Cardiac muscle cell (in vitro differentiated cells and primary cell): ENCODE data around the gene SPATC1L. TPM values are rescaled to one million over a fixed set of nuclear protein-coding genes. Genes with fewer than 3 reads are reported as not detected.

Experiments
- DNase-seq, 2 donors: peaks; one replicate each; pipeline versions ENCODE4 v3.0.0 to v3.0.0-alpha.2; 2010 to 2017; ENCODE audit warnings: low read depth in 1 of 2, low spot score in 1 of 2
- H3K27ac ChIP-seq: fragments of 200-600 bp; sonication (generic); 2 replicates; pipeline ENCODE4 v1.5.1; 2016
- H3K27me3 ChIP-seq: fragments of 200-600 bp; sonication (generic); 2 replicates; pipeline ENCODE4 v1.6.0; 2016; ENCODE audit warnings: control low read depth
- H3K36me3 ChIP-seq: fragments of 200-600 bp; sonication (generic); 2 replicates; pipeline ENCODE4 v1.5.1; 2016; ENCODE audit warnings: control low read depth
- H3K4me1 ChIP-seq: fragments of 200-600 bp; sonication (generic); 2 replicates; pipeline ENCODE4 v1.8.1; 2017; ENCODE audit warnings: low read depth, mild to moderate bottlenecking, mixed run types
- H3K4me3 ChIP-seq: fragments of 200-600 bp; sonication (generic); 2 replicates; pipeline ENCODE4 v1.5.1; 2016; ENCODE audit warnings: mild to moderate bottlenecking
- H3K9me3 ChIP-seq: fragments of 200-600 bp; sonication (generic); 2 replicates; pipeline ENCODE4 v1.5.1; 2017; ENCODE audit warnings: low read depth, mild to moderate bottlenecking, control low read depth
- CTCF ChIP-seq: IDR thresholded peaks from 2 replicates; pipeline ENCODE4 v1.5.1; 2012; ENCODE audit warnings: low read depth, mild to moderate bottlenecking, low read length
- polyA plus RNA-seq: library from polyadenylated mRNA; unstranded; fragments of >200 nt; fragmentation: Nextera tagmentation; extraction: Ambion mirVana; gene quantifications from 2 replicates; pipeline ENCODE4 v1.2.1, GENCODE V29; 2016
- total RNA-seq: library from RNA; depleted of rRNA; stranded (reverse); fragments of >200 nt; gene quantifications from 2 replicates; pipeline ENCODE4 v1.2.3, GENCODE V29; 2016

Gene SPATC1L
- total and polyA plus RNA-seq, 2 experiments from 2014 or later: 58.8 to 63.0 TPM

GRCh38 chr21:46189959-46190490 lies 5.8 kb upstream of the SPATC1L start:
- Histone ChIP-seq H3K36me3 (peaks cover 2% of the 10 kb centered on the region), H3K27ac (peak overlapping the region; percentile 68), H3K27me3 (no peaks in the 10 kb centered on the region), H3K4me3 (no peak overlapping the region), H3K9me3 (no peaks in the 10 kb centered on the region), H3K4me1 (peaks cover 16% of the 10 kb centered on the region)
- no peak for DNase-seq
- no peak for TF ChIP-seq CTCF

- DNase-seq: peak in 1 of 2 donors; percentile 59
- no peak for TF ChIP-seq CTCF
- no peak overlapping the region for H3K4me3 ChIP-seq
Measured at GRCh38 chr21:46189213-46189958, 5.1 kb upstream of the SPATC1L start.

GRCh38 chr21:46188226-46189212 lies 4.3 kb upstream of the SPATC1L start:
- no peaks in the 10 kb centered on the region for H3K9me3 ChIP-seq
- H3K27ac ChIP-seq: peak overlapping the region; percentile 68
- H3K36me3 ChIP-seq: no peaks in the 10 kb centered on the region
- no peak for TF ChIP-seq CTCF
- H3K4me3 ChIP-seq: no peak overlapping the region
- H3K27me3 ChIP-seq: no peaks in the 10 kb centered on the region
- peaks cover 16% of the 10 kb centered on the region for H3K4me1 ChIP-seq
- peak in 1 of 2 donors; percentile 64 for DNase-seq

More at GRCh38 chr21:46189213-46189958, 5.1 kb upstream of the SPATC1L start:
- Histone ChIP-seq H3K9me3 (no peaks in the 10 kb centered on the region), H3K36me3 (peaks cover under 1% of the 10 kb centered on the region), H3K4me1 (peaks cover 16% of the 10 kb centered on the region), H3K27me3 (no peaks in the 10 kb centered on the region), H3K27ac (peak overlapping the region; percentile 68)

- H3K9me3 ChIP-seq: no peaks in the 10 kb centered on the region
- no peak for TF ChIP-seq CTCF
- H3K4me1 ChIP-seq: peaks cover 16% of the 10 kb centered on the region
- no peaks in the 10 kb centered on the region for H3K27me3 ChIP-seq
- H3K4me3 ChIP-seq: no peak overlapping the region
- no peak for DNase-seq
- no peaks in the 10 kb centered on the region for H3K36me3 ChIP-seq
- H3K27ac ChIP-seq: peak overlapping the region; percentile 9
Measured at GRCh38 chr21:46187814-46188213, 3.6 kb upstream of the SPATC1L start.

GRCh38 chr21:46187261-46187660 lies 3.0 kb upstream of the SPATC1L start:
- H3K36me3 ChIP-seq: no peaks in the 10 kb centered on the region
- H3K4me1 ChIP-seq: peaks cover 16% of the 10 kb centered on the region
- no peak overlapping the region for H3K27ac ChIP-seq
- no peak for TF ChIP-seq CTCF
- no peaks in the 10 kb centered on the region for H3K9me3 ChIP-seq
- DNase-seq: no peak
- no peaks in the 10 kb centered on the region for H3K27me3 ChIP-seq
- H3K4me3 ChIP-seq: no peak overlapping the region
